ENCODE measurements around the gene POLDIP3.

- TF ChIP-seq, protein P1, sequence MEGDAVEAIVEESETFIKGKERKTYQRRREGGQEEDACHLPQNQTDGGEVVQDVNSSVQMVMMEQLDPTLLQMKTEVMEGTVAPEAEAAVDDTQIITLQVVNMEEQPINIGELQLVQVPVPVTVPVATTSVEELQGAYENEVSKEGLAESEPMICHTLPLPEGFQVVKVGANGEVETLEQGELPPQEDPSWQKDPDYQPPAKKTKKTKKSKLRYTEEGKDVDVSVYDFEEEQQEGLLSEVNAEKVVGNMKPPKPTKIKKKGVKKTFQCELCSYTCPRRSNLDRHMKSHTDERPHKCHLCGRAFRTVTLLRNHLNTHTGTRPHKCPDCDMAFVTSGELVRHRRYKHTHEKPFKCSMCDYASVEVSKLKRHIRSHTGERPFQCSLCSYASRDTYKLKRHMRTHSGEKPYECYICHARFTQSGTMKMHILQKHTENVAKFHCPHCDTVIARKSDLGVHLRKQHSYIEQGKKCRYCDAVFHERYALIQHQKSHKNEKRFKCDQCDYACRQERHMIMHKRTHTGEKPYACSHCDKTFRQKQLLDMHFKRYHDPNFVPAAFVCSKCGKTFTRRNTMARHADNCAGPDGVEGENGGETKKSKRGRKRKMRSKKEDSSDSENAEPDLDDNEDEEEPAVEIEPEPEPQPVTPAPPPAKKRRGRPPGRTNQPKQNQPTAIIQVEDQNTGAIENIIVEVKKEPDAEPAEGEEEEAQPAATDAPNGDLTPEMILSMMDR (IDR thresholded peaks at IDR 0.05) = no peak
- TF ChIP-seq POLR2A (IDR thresholded peaks at IDR 0.05) = no peak
Measured at GRCh38 chr22:42651134-42651533, 36.5 kb upstream of the POLDIP3 start.
